Measurements from ENCODE around the gene UBASH3B.

GRCh38 chr11:122814401-122814800 is 158.9 kb downstream of the UBASH3B start:
- TF ChIP-seq CTCF (IDR thresholded peaks at IDR 0.05) (no peak), EP300 (IDR thresholded peaks at IDR 0.05) (no peak)
